ENCODE measurements around the gene JAK1. TPM values are rescaled to one million over a fixed set of nuclear protein-coding genes. Genes with fewer than 3 reads are reported as not detected.

JAK1 gene
- total RNA-seq, 4 donors from 2014 or later: 121 to 241 (median 165) TPM

- in situ Hi-C loops (cut with MboI; ENCODE audit: low sequenced_read_pairs in 4 of 4) (no loop called here), intact Hi-C loops (cut with DNase I; ENCODE audit: low total_unique reads) (loop anchor here (2.0 kb wide), 1 partner anchor 13 kb away; no protein-coding TSS in a partner anchor)
- ATAC-seq (peak; percentile 84 to 86), DNase-seq (peak; percentile 57 to 76)
- Histone ChIP-seq H3K4me1 (peaks cover 62 to 84% of the 10 kb centered on the region in 2 donors), H3K27ac (peak overlapping the region; percentile 42 to 66 (median 61)), H3K9me3 (no peaks in the 10 kb centered on the region), H3K4me3 (no peak overlapping the region), H3K27me3 (no peaks in the 10 kb centered on the region), H3K36me3 (no peaks in the 10 kb centered on the region)
- TF ChIP-seq POLR2A (IDR thresholded peaks at IDR 0.05): no peak
Observed at GRCh38 chr1:64917328-64917861, 49.0 kb downstream of the JAK1 start.

GRCh38 chr1:64915381-64916274, 50.7 kb downstream of the JAK1 start:
- peaks cover 61 to 83% of the 10 kb centered on the region in 2 donors for H3K4me1 ChIP-seq

GRCh38 chr1:64913361-64914015, 52.9 kb downstream of the JAK1 start:
- Histone ChIP-seq H3K27me3 (no peaks in the 10 kb centered on the region), H3K4me3 (no peak overlapping the region), H3K36me3 (no peaks in the 10 kb centered on the region), H3K4me1 (peaks cover 66 to 77% of the 10 kb centered on the region in 2 donors), H3K27ac (no peak overlapping the region), H3K9me3 (no peaks in the 10 kb centered on the region)
- intact Hi-C loops (cut with DNase I; ENCODE audit: low total_unique reads) (no loop called here), in situ Hi-C loops (cut with MboI; ENCODE audit: low sequenced_read_pairs in 4 of 4) (no loop called here)
- DNase-seq: no peak
- TF ChIP-seq POLR2A (IDR thresholded peaks at IDR 0.05) (no peak), CTCF (IDR thresholded peaks at IDR 0.05 in 4 of 5, conservative IDR thresholded peaks at IDR 0.05 in 1 of 5) (no peak)
- no peak for ATAC-seq

More at GRCh38 chr1:64915381-64916274, 50.7 kb downstream of the JAK1 start:
- in situ Hi-C loops (cut with MboI; ENCODE audit: low sequenced_read_pairs in 4 of 4) (no loop called here), intact Hi-C loops (cut with DNase I; ENCODE audit: low total_unique reads) (loop anchor here (2.0 kb wide), 1 partner anchor 15 kb away; no protein-coding TSS in a partner anchor)
- Histone ChIP-seq H3K27me3 (no peaks in the 10 kb centered on the region), H3K36me3 (no peaks in the 10 kb centered on the region), H3K9me3 (no peaks in the 10 kb centered on the region), H3K4me3 (no peak overlapping the region), H3K27ac (no peak overlapping the region)
- TF ChIP-seq CTCF (IDR thresholded peaks at IDR 0.05 in 4 of 5, conservative IDR thresholded peaks at IDR 0.05 in 1 of 5) (no peak), POLR2A (IDR thresholded peaks at IDR 0.05) (no peak)
- no peak for ATAC-seq
- no peak for DNase-seq

- Histone ChIP-seq H3K4me3 (no peak overlapping the region), H3K36me3 (no peaks in the 10 kb centered on the region), H3K27me3 (no peaks in the 10 kb centered on the region), H3K4me1 (peaks cover 54 to 64% of the 10 kb centered on the region in 2 donors), H3K9me3 (no peaks in the 10 kb centered on the region), H3K27ac (no peak overlapping the region)
- intact Hi-C loops (cut with DNase I; ENCODE audit: low total_unique reads) (no loop called here), in situ Hi-C loops (cut with MboI; ENCODE audit: low sequenced_read_pairs in 4 of 4) (no loop called here)
- DNase-seq (no peak), ATAC-seq (no peak)
- TF ChIP-seq CTCF (IDR thresholded peaks at IDR 0.05 in 4 of 5, conservative IDR thresholded peaks at IDR 0.05 in 1 of 5) (no peak), POLR2A (IDR thresholded peaks at IDR 0.05) (no peak)
Observed at GRCh38 chr1:64912191-64912590, 54.2 kb downstream of the JAK1 start.

- Histone ChIP-seq H3K9me3 (no peaks in the 10 kb centered on the region), H3K4me1 (peaks cover 54 to 55% of the 10 kb centered on the region in 2 donors), H3K27ac (peak overlapping the region in 1 of 4 donors; percentile 7), H3K36me3 (no peaks in the 10 kb centered on the region), H3K4me3 (no peak overlapping the region), H3K27me3 (no peaks in the 10 kb centered on the region)
- no peak for DNase-seq
- ATAC-seq: no peak
- no peak for TF ChIP-seq POLR2A (IDR thresholded peaks at IDR 0.05)
- in situ Hi-C loops (cut with MboI; ENCODE audit: low sequenced_read_pairs in 4 of 4): no loop called here
- intact Hi-C loops (cut with DNase I; ENCODE audit: low total_unique reads): no loop called here
Observed at GRCh38 chr1:64911326-64911725, 55.0 kb downstream of the JAK1 start.

Measured in gastrocnemius medialis (tissue), 4 donors.